Measurements from ENCODE around the gene LACTB.

- TF ChIP-seq POLR2A (IDR thresholded peaks at IDR 0.05): no peak
- TF ChIP-seq POLR2AphosphoS5 (IDR thresholded peaks at IDR 0.05): no peak
- TF ChIP-seq CTCF (IDR thresholded peaks at IDR 0.05): no peak
- TF ChIP-seq EP300 (IDR thresholded peaks at IDR 0.05): no peak
Observed at GRCh38 chr15:63157891-63158431, 36.3 kb downstream of the LACTB start.
